Mesodermal cell (in vitro differentiated cells): ENCODE measurements around the gene ARHGAP27.

Source experiments
- H3K27ac ChIP-seq: 2 replicates; pipeline ENCODE4 v1.7.0; 2013; ENCODE audit warnings: mild to moderate bottlenecking, low read depth, low read length, moderate library complexity; ENCODE audit not compliant: severe bottlenecking
- H3K36me3 ChIP-seq: 2 replicates; pipeline ENCODE4 v1.7.1; 2013; ENCODE audit warnings: mild to moderate bottlenecking, low read length, moderate library complexity; ENCODE audit not compliant: control insufficient read depth, insufficient read depth
- H3K4me1 ChIP-seq: one replicate; pipeline ENCODE4 v1.7.1; 2013; ENCODE audit warnings: mild to moderate bottlenecking, low read length; ENCODE audit not compliant: insufficient read depth, control insufficient read depth, poor library complexity, severe bottlenecking
- H3K4me3 ChIP-seq: 2 replicates; pipeline ENCODE4 v1.7.0; 2013; ENCODE audit warnings: low read length, control low read depth, mild to moderate bottlenecking; ENCODE audit not compliant: insufficient read depth, poor library complexity, severe bottlenecking; ENCODE audit errors: extremely low read depth
- H3K9me3 ChIP-seq: 2 replicates; pipeline ENCODE4 v1.7.1; 2013; ENCODE audit warnings: mild to moderate bottlenecking, low read length, moderate library complexity; ENCODE audit not compliant: control insufficient read depth
- WGBS, 2 experiments: methylation state at CpG; one replicate each; pipeline ENCODE4 v1.1.5; 2013; ENCODE audit warnings: missing lambda C conversion rate in 2 of 2; ENCODE audit not compliant: insufficient coverage in 2 of 2; 5-methylcytosine and 5-hydroxymethylcytosine counted together

The ARHGAP27 gene

GRCh38 chr17:45367216-45367615 lies 65.5 kb downstream of the ARHGAP27 start:
- Histone ChIP-seq H3K9me3 (no peaks in the 10 kb centered on the region), H3K36me3 (no peaks in the 10 kb centered on the region), H3K4me1 (peaks cover 30% of the 10 kb centered on the region), H3K4me3 (no peak overlapping the region), H3K27ac (no peak overlapping the region)
- 94 to 98% methylated on average over 7 of the region's 7 CpGs for WGBS, 2 experiments

DNA sequence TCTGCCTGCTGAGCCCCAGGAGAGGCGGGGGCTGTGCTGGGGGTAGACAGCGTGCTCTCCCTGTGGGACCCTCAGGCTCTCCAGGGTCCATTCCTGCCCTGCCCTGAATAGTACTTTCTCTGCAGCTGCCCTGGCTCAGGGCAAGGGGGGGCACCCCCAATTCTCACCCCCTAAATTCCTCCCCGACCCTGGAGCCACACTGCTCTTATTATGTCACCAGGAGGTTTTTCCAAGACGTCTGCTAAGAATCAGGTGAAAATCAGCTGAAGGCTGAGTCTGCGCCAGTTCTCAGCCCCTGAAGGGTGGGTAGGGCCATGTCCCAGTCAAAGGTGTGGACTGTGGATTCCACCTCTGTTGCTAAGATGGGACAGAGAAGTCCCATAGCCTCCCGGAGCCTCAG lies 66.0 kb downstream of the ARHGAP27 start:
- H3K36me3 ChIP-seq, result no peaks in the 10 kb centered on the region
- H3K27ac ChIP-seq, result no peak overlapping the region
- H3K4me1 ChIP-seq, result peaks cover 26% of the 10 kb centered on the region
- H3K4me3 ChIP-seq, result no peak overlapping the region
- no peaks in the 10 kb centered on the region for H3K9me3 ChIP-seq
- 89 to 90% methylated on average over 5 to 6 of the region's 6 CpGs for WGBS, 2 experiments

GRCh38 chr17:45366049-45366448 lies 66.6 kb downstream of the ARHGAP27 start:
- WGBS, 2 experiments, result 100% methylated on average over 2 to 3 of the region's 3 CpGs
- Histone ChIP-seq H3K27ac (no peak overlapping the region), H3K9me3 (no peaks in the 10 kb centered on the region), H3K4me1 (peaks cover 20% of the 10 kb centered on the region), H3K4me3 (no peak overlapping the region), H3K36me3 (no peaks in the 10 kb centered on the region)

- H3K9me3 ChIP-seq, result no peaks in the 10 kb centered on the region
- H3K4me1 ChIP-seq, result peaks cover 13% of the 10 kb centered on the region
- no peak overlapping the region for H3K4me3 ChIP-seq
- H3K36me3 ChIP-seq, result no peaks in the 10 kb centered on the region
- no peak overlapping the region for H3K27ac ChIP-seq
- 43 to 49% methylated on average over 9 to 10 of the region's 17 CpGs for WGBS, 2 experiments
These were observed 67.9 kb downstream of the ARHGAP27 start for GRCh38 chr17:45364531-45365390.

DNA sequence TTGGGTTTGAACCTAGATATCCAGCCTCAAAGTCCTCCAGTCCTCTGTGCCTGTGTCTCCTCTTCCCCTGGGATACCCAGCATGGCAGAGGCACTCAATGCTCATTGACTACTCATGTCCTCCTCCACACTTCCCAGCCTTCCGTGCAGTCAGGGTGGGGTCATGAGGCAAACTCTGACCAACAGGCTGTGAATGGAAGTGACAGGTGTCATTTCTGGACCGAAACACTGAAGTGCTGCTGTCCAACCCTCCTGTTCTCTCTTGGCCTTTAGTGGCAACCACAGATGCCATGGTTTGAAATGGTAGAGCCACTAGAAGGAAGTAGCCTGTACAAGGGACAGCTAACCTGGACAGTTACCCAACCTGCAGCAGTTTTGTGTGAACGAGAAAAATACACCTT lies 69.2 kb downstream of the ARHGAP27 start:
- Histone ChIP-seq H3K4me3 (no peak overlapping the region), H3K36me3 (no peaks in the 10 kb centered on the region), H3K4me1 (peaks cover 13% of the 10 kb centered on the region), H3K27ac (no peak overlapping the region), H3K9me3 (no peaks in the 10 kb centered on the region)
- WGBS, 2 experiments, result 86 to 100% methylated on average over 1 of the region's 3 CpGs

- Histone ChIP-seq H3K27ac (no peak overlapping the region), H3K4me3 (no peak overlapping the region), H3K4me1 (peaks cover 13% of the 10 kb centered on the region), H3K36me3 (no peaks in the 10 kb centered on the region), H3K9me3 (no peaks in the 10 kb centered on the region)
- 83 to 87% methylated on average over 2 to 3 of the region's 4 CpGs for WGBS, 2 experiments
These were observed 70.7 kb downstream of the ARHGAP27 start for GRCh38 chr17:45361976-45362375.

GRCh38 chr17:45361451-45361850 lies 71.2 kb downstream of the ARHGAP27 start:
- H3K9me3 ChIP-seq, result no peaks in the 10 kb centered on the region
- no peak overlapping the region for H3K4me3 ChIP-seq
- H3K4me1 ChIP-seq, result peaks cover 8% of the 10 kb centered on the region
- WGBS, 2 experiments, result 95% methylated on average over 2 to 3 of the region's 3 CpGs
- H3K27ac ChIP-seq, result no peak overlapping the region
- no peaks in the 10 kb centered on the region for H3K36me3 ChIP-seq

GRCh38 chr17:45357364-45357997 lies 75.2 kb downstream of the ARHGAP27 start:
- H3K4me1 ChIP-seq, result no peaks in the 10 kb centered on the region
- H3K9me3 ChIP-seq, result no peaks in the 10 kb centered on the region
- H3K36me3 ChIP-seq, result no peaks in the 10 kb centered on the region
- no peak overlapping the region for H3K4me3 ChIP-seq
- H3K27ac ChIP-seq, result no peak overlapping the region
- WGBS, 2 experiments, result 97 to 100% methylated on average over 1 to 5 of the region's 5 CpGs

- Histone ChIP-seq H3K9me3 (peaks cover 6% of the 10 kb centered on the region), H3K27ac (no peak overlapping the region), H3K4me1 (no peaks in the 10 kb centered on the region), H3K4me3 (no peak overlapping the region), H3K36me3 (no peaks in the 10 kb centered on the region)
- 85% methylated on average over 2 of the region's 2 CpGs; no CpG with 5 or more reads in 1 of the 2 experiments for WGBS, 2 experiments
These were observed 77.6 kb downstream of the ARHGAP27 start for GRCh38 chr17:45355087-45355486.

GRCh38 chr17:45353043-45353442 lies 79.6 kb downstream of the ARHGAP27 start:
- H3K27ac ChIP-seq, result no peak overlapping the region
- WGBS, 2 experiments, result 89 to 92% methylated on average over 4 of the region's 4 CpGs

DNA sequence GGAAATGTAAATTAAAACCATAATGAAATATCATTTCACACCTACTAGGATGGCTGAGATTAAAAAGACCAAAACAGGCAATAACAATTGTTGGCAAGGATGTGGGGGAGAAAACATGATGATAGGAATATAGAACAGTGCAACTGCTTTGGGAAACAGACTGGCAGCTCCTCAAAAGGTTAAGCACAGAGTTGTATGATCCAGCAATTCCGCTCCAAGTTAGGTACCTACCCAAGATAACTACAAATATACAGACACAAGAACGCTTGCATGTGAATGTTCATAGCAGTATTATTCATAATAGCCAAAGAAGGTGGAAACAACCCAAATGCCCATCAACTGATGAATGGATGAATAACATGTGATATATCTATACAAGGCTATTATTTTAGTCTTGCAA lies 80.8 kb downstream of the ARHGAP27 start:
- no peak overlapping the region for H3K4me3 ChIP-seq
- H3K4me1 ChIP-seq, result peaks cover 2% of the 10 kb centered on the region
- no peaks in the 10 kb centered on the region for H3K36me3 ChIP-seq
- no peak overlapping the region for H3K27ac ChIP-seq
- H3K9me3 ChIP-seq, result peaks cover 6% of the 10 kb centered on the region
- no CpG with 5 or more reads among the region's 2 CpGs for WGBS, 2 experiments

More at GRCh38 chr17:45353043-45353442, 79.6 kb downstream of the ARHGAP27 start:
- no peaks in the 10 kb centered on the region for H3K36me3 ChIP-seq
- no peak overlapping the region for H3K4me3 ChIP-seq
- H3K9me3 ChIP-seq, result peaks cover 6% of the 10 kb centered on the region
- H3K4me1 ChIP-seq, result no peaks in the 10 kb centered on the region
